Mononuclear cell (primary cell): ENCODE results near the gene TMED8. TPM values are rescaled to one million over a fixed set of nuclear protein-coding genes. Genes with fewer than 3 reads are reported as not detected.

Source experiments
- H3K27me3 ChIP-seq: 2 replicates; pipeline ENCODE4 v1.6.0; 2011; ENCODE audit warnings: low read length, control low read depth; ENCODE audit not compliant: insufficient read depth
- H3K4me1 ChIP-seq: 2 replicates; pipeline ENCODE4 v1.5.1; 2011; ENCODE audit warnings: mild to moderate bottlenecking, low read length, control low read depth; ENCODE audit not compliant: insufficient read depth
- H3K4me3 ChIP-seq: 2 replicates; pipeline ENCODE4 v1.5.1; 2011; ENCODE audit warnings: mild to moderate bottlenecking, low read length, moderate library complexity
- H3K9me3 ChIP-seq: 2 replicates; pipeline ENCODE4 v1.5.1; 2011; ENCODE audit warnings: low read depth, mild to moderate bottlenecking, control low read depth, low read length
- total RNA-seq: library from RNA; depleted of rRNA; stranded (reverse); fragments of >200 nt; gene quantifications from one replicate; pipeline ENCODE4 v1.2.3, GENCODE V29; 2012

Gene TMED8
- total RNA-seq, 1 donor: 13.2 TPM

- no peaks in the 10 kb centered on the region for H3K9me3 ChIP-seq
- H3K4me1 ChIP-seq: peaks cover 37% of the 10 kb centered on the region
- H3K4me3 ChIP-seq: no peak overlapping the region
- H3K27me3 ChIP-seq: no peaks in the 10 kb centered on the region
These were observed 1.8 kb upstream of the TMED8 start for GRCh38 chr14:77378701-77379100.

- Histone ChIP-seq H3K4me1 (peaks cover 40% of the 10 kb centered on the region), H3K27me3 (no peaks in the 10 kb centered on the region), H3K4me3 (peak overlapping the region; percentile 93), H3K9me3 (no peaks in the 10 kb centered on the region)
These were observed 579 bp upstream of the TMED8 start for GRCh38 chr14:77377502-77377844.

GRCh38 chr14:77375973-77376770, 722 bp downstream of the TMED8 start:
- Histone ChIP-seq H3K4me1 (peaks cover 40% of the 10 kb centered on the region), H3K9me3 (no peaks in the 10 kb centered on the region), H3K27me3 (no peaks in the 10 kb centered on the region), H3K4me3 (peak overlapping the region; percentile 93)

GRCh38 chr14:77375164-77375950, 1.5 kb downstream of the TMED8 start:
- Histone ChIP-seq H3K4me1 (peaks cover 40% of the 10 kb centered on the region), H3K4me3 (peak overlapping the region; percentile 93), H3K27me3 (no peaks in the 10 kb centered on the region), H3K9me3 (no peaks in the 10 kb centered on the region)

GRCh38 chr14:77372304-77372841, 4.5 kb downstream of the TMED8 start:
- peaks cover 27% of the 10 kb centered on the region for H3K4me1 ChIP-seq
- no peaks in the 10 kb centered on the region for H3K9me3 ChIP-seq
- H3K27me3 ChIP-seq: no peaks in the 10 kb centered on the region
- H3K4me3 ChIP-seq: no peak overlapping the region

- Histone ChIP-seq H3K4me1 (peaks cover 15% of the 10 kb centered on the region), H3K9me3 (no peaks in the 10 kb centered on the region), H3K4me3 (no peak overlapping the region), H3K27me3 (no peaks in the 10 kb centered on the region)
These were observed 7.6 kb downstream of the TMED8 start for GRCh38 chr14:77369285-77369684.

- H3K4me3 ChIP-seq: no peak overlapping the region
- H3K4me1 ChIP-seq: peaks cover 5% of the 10 kb centered on the region
- no peaks in the 10 kb centered on the region for H3K27me3 ChIP-seq
- H3K9me3 ChIP-seq: no peaks in the 10 kb centered on the region
These were observed 12.7 kb downstream of the TMED8 start for GRCh38 chr14:77364146-77364545.

- Histone ChIP-seq H3K27me3 (no peaks in the 10 kb centered on the region), H3K4me3 (no peak overlapping the region), H3K4me1 (peaks cover 5% of the 10 kb centered on the region), H3K9me3 (no peaks in the 10 kb centered on the region)
These were observed 17.3 kb downstream of the TMED8 start for GRCh38 chr14:77359626-77360025.

- Histone ChIP-seq H3K4me3 (no peak overlapping the region), H3K4me1 (no peaks in the 10 kb centered on the region), H3K27me3 (no peaks in the 10 kb centered on the region), H3K9me3 (no peaks in the 10 kb centered on the region)
These were observed 20.0 kb downstream of the TMED8 start for GRCh38 chr14:77356899-77357298.

GRCh38 chr14:77355811-77356210, 21.1 kb downstream of the TMED8 start:
- H3K27me3 ChIP-seq: no peaks in the 10 kb centered on the region
- no peaks in the 10 kb centered on the region for H3K9me3 ChIP-seq
- no peak overlapping the region for H3K4me3 ChIP-seq
- H3K4me1 ChIP-seq: no peaks in the 10 kb centered on the region

GRCh38 chr14:77353469-77354141, 23.3 kb downstream of the TMED8 start:
- Histone ChIP-seq H3K4me3 (no peak overlapping the region), H3K9me3 (no peaks in the 10 kb centered on the region), H3K27me3 (no peaks in the 10 kb centered on the region)

GRCh38 chr14:77347751-77348150, 29.1 kb downstream of the TMED8 start:
- H3K9me3 ChIP-seq: no peaks in the 10 kb centered on the region
- no peak overlapping the region for H3K4me3 ChIP-seq
- H3K4me1 ChIP-seq: peaks cover 29% of the 10 kb centered on the region
- H3K27me3 ChIP-seq: no peaks in the 10 kb centered on the region

More at GRCh38 chr14:77353469-77354141, 23.3 kb downstream of the TMED8 start:
- peaks cover 3% of the 10 kb centered on the region for H3K4me1 ChIP-seq

- H3K4me3 ChIP-seq: no peak overlapping the region
- H3K27me3 ChIP-seq: no peaks in the 10 kb centered on the region
- no peaks in the 10 kb centered on the region for H3K9me3 ChIP-seq
- H3K4me1 ChIP-seq: peaks cover 29% of the 10 kb centered on the region
These were observed 30.4 kb downstream of the TMED8 start for GRCh38 chr14:77346495-77346894.

GRCh38 chr14:77344377-77344996, 32.4 kb downstream of the TMED8 start:
- Histone ChIP-seq H3K4me3 (no peak overlapping the region), H3K9me3 (no peaks in the 10 kb centered on the region), H3K4me1 (peaks cover 29% of the 10 kb centered on the region), H3K27me3 (no peaks in the 10 kb centered on the region)
